Skin epidermis (tissue), 12 donors: ENCODE measurements around the gene DOP1A.

Source experiments
- H3K27ac ChIP-seq, 21 experiments: fragments of 200-600 bp; sonication (generic) in 11 of 21; one replicate each; pipeline ENCODE4 v1.5.0; 2020; ENCODE audit warnings: mild to moderate bottlenecking in 3 of 21, inconsistent platforms in 2 of 21, moderate library complexity in 2 of 21
- H3K4me3 ChIP-seq, 7 experiments: fragments of 200-600 bp; sonication (generic) in 2 of 7; one replicate each; pipeline ENCODE4 v1.5.0; 2020; ENCODE audit warnings: inconsistent platforms in 2 of 7, mild to moderate bottlenecking in 2 of 7, moderate library complexity in 1 of 7

DOP1A gene

GRCh38 chr6:83067448-83068439 is at the start of gene DOP1A:
DOP1A (plus strand) TSS chr6:83067671; CDS start chr6:83096978, 29,307 bp downstream.
- peak within 1 kb of the TSS; percentile 66 to 98 (median 89) for H3K27ac ChIP-seq

GRCh38 chr6:83019741-83020140 is 47.7 kb upstream of the DOP1A start:
- Histone ChIP-seq H3K27ac (no peak overlapping the region), H3K4me3 (no peak overlapping the region)

More at GRCh38 chr6:83067448-83068439, at the start of gene DOP1A:
- peak within 1 kb of the TSS; percentile 85 to 96 (median 95) for H3K4me3 ChIP-seq

GRCh38 chr6:83031689-83032088 is 35.8 kb upstream of the DOP1A start:
- no peak overlapping the region for H3K4me3 ChIP-seq
- H3K27ac ChIP-seq, result no peak overlapping the region

GRCh38 chr6:83038246-83038645 is 29.2 kb upstream of the DOP1A start:
- H3K27ac ChIP-seq, result no peak overlapping the region
- H3K4me3 ChIP-seq, result no peak overlapping the region

- no peak overlapping the region for H3K4me3 ChIP-seq
- no peak overlapping the region for H3K27ac ChIP-seq
Observed at GRCh38 chr6:83042467-83043053, 24.9 kb upstream of the DOP1A start.

GRCh38 chr6:83044091-83044768 is 23.2 kb upstream of the DOP1A start:
- no peak overlapping the region for H3K27ac ChIP-seq

GRCh38 chr6:83047065-83047754 is 20.3 kb upstream of the DOP1A start:
- H3K27ac ChIP-seq, result no peak overlapping the region
- no peak overlapping the region for H3K4me3 ChIP-seq

More at GRCh38 chr6:83044091-83044768, 23.2 kb upstream of the DOP1A start:
- H3K4me3 ChIP-seq, result no peak overlapping the region

- no peak overlapping the region for H3K4me3 ChIP-seq
- H3K27ac ChIP-seq, result no peak overlapping the region
Observed at GRCh38 chr6:83051377-83052172, 15.9 kb upstream of the DOP1A start.

- no peak overlapping the region for H3K4me3 ChIP-seq
Observed at GRCh38 chr6:83053678-83054077, 13.8 kb upstream of the DOP1A start.

GRCh38 chr6:83055366-83055964 is 12.0 kb upstream of the DOP1A start:
- Histone ChIP-seq H3K27ac (no peak overlapping the region), H3K4me3 (no peak overlapping the region)

More at GRCh38 chr6:83053678-83054077, 13.8 kb upstream of the DOP1A start:
- no peak overlapping the region for H3K27ac ChIP-seq

GRCh38 chr6:83057705-83058321 is 9.7 kb upstream of the DOP1A start:
- no peak overlapping the region for H3K4me3 ChIP-seq
- H3K27ac ChIP-seq, result no peak overlapping the region

- H3K27ac ChIP-seq, result no peak overlapping the region
- H3K4me3 ChIP-seq, result no peak overlapping the region
Observed at GRCh38 chr6:83061190-83061589, 6.3 kb upstream of the DOP1A start.

GRCh38 chr6:83062225-83062624 is 5.2 kb upstream of the DOP1A start:
- Histone ChIP-seq H3K27ac (no peak overlapping the region), H3K4me3 (no peak overlapping the region)

GRCh38 chr6:83065511-83066192 is 1.8 kb upstream of the DOP1A start, which contains the start of gene UBE3D:
UBE3D (minus strand) TSS chr6:83065841; CDS start chr6:83065718, 123 bp downstream.
- peak within 1 kb of the TSS; percentile 63 to 82 (median 75) for H3K4me3 ChIP-seq
- H3K27ac ChIP-seq, result peak within 1 kb of the TSS in 19 of 21 experiments; percentile 20 to 79 (median 64)

GRCh38 chr6:83068616-83069015 is 1.1 kb downstream of the DOP1A start:
- Histone ChIP-seq H3K4me3 (peak overlapping the region; percentile 85 to 96 (median 95)), H3K27ac (peak overlapping the region in 17 of 21 experiments; percentile 85 to 98 (median 92))

GRCh38 chr6:83069633-83070032 is 2.2 kb downstream of the DOP1A start:
- H3K27ac ChIP-seq, result peak overlapping the region in 2 of 21 experiments; percentile 30 to 98
- H3K4me3 ChIP-seq, result no peak overlapping the region

GRCh38 chr6:83071023-83071422 is 3.6 kb downstream of the DOP1A start:
- H3K27ac ChIP-seq, result peak overlapping the region in 13 of 21 experiments; percentile 2 to 98 (median 30)

More at GRCh38 chr6:83071023-83071422, 3.6 kb downstream of the DOP1A start:
- H3K4me3 ChIP-seq, result no peak overlapping the region
